GM11168 (cell line): ENCODE data around the gene TMEM132D.
"Not testable (repeated sequence)": the region's sequence is repeated elsewhere in the genome, so short reads cannot be mapped to it uniquely, and the experiment has no call there.

Source experiments
- in situ Hi-C: fragments of 300-500 bp; cut with MboI; formaldehyde crosslinking; loops from one replicate; pipeline ENCODE4 v1.12.0; 2022; ENCODE audit warnings: low sequenced_read_pairs; ENCODE audit not compliant: unreplicated experiment

Gene TMEM132D

DNA sequence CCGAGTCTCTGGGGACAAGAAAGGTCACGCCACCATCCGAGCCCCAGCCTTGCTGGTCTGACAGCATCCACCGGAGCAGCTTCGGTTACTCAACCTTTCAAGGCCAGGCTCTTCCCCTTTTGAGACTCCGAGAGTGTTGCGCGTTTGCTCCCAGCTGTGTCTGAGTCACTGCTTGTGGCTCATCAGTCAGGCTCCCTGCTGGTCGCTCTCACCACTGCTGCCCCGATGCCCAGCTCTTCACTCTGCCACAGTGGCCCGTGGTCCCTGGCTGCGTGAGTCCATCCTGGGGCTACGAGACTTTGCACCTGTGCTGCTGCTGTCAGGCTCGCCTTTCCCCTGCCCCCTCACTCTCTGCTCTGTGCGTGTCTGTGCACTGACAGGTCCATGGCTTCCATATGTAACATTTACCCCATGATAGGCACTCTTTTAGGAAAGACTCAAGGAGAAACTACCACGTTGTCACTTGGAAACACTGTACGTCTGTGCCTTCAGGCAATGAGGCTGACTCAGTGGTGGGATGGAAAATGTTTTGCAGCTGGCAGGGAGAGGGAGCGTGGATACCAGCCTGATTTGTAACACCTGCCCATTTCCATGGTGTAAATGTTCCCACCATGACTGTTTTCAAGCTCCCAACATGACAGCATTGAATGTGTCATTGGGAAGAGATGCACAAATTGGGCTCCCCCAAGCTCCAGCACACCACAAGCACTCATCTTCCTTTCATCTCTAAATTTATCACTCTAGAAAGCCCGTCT, 350.7 kb downstream of the TMEM132D start:
- in situ Hi-C loops = no loop called here

DNA sequence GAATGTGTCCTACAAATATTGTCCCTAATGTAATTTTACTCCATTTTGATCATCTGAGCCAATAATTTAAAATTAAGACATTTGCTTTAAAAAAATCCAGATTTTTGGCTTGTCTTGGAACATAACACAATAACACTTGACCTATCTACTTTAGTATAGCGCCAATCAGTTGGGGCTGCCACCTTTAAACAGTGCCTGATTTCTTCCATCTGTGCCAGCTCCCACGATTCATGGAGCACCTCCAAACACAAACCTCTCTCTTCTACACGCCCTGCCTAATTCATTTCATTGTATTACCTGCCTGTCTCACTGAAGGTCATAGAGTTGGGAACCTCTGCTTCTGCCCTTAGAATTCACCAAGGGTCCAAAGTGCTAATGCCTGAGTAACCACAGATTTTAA, 352.4 kb downstream of the TMEM132D start:
- in situ Hi-C loops = no loop called here

DNA sequence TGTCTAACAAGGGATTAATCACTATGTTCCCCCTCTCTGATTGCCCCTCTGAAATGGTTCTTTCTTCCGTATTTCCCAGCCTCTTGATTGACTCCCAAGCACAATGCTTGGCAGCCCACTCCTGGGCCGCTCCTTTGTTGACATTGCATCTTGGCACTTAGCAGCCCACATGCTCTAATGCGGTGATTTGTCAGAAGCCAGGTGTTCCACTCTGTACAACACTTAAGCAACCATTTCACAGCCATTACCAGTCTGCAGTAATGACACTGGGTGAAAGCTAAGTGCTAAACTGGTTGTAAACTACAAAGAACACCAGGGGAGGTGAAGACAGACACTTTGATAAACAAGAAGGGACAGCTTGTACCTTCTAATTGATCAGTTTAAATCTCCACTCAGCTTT, 353.5 kb downstream of the TMEM132D start:
- in situ Hi-C loops = no loop called here

DNA sequence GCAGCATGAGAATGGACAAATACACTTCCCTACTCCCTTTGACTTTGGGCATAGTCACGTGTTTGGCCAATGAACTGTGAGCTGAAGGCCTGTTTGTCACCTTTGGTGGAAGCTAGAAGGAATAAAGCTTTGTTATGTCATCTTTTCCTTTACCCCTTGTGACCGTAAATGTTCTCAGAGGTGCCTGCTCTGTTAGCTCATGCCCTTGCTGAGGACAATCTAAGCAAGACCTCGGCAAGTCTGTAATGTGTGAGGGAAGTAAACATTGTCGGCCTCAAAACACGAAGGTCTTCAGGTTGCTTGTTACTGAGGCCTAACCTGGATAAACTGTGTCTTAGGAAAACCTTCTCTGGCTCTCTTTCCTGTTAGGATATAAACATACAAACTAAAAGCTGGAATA, 354.2 kb downstream of the TMEM132D start:
- in situ Hi-C loops = no loop called here

DNA sequence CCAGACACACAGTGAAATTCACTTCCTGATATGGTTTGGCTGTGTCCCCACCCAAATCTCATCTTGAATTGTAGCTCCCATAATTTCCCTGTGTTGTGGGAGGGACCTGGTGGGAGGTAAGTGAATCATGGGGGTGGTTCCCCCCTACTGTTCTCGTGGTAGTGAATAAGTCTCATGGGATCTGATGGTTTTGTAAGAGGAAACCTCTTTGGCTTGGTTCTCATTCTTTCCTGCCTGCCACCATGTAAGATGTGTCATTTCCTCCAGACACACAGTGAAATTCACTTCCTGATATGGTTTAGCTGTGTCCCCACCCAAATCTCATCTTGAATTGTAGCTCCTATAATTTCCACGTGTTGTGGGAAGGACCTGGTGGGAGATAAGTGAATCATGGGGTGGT, 354.8 kb downstream of the TMEM132D start:
- in situ Hi-C loops = not testable (repeated sequence)

DNA sequence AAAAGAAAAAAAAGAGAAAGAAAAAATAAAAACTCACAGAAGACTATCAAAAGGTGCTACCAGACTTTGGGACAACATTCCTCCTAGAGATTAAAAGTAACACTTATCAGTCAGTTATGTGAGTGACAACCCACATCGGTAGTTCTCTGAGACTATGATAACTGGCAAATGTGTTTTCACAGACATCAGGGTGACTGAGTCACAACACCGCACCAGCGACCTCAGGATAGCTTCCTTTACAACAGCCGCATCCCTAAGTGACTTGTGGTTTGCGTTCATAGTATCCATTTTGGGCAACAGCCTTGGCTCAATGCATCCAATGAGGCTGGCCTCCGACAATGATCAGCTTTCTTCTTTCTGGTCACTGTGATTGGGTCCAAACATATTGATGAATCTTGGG, 359.1 kb downstream of the TMEM132D start:
- in situ Hi-C loops = no loop called here

DNA sequence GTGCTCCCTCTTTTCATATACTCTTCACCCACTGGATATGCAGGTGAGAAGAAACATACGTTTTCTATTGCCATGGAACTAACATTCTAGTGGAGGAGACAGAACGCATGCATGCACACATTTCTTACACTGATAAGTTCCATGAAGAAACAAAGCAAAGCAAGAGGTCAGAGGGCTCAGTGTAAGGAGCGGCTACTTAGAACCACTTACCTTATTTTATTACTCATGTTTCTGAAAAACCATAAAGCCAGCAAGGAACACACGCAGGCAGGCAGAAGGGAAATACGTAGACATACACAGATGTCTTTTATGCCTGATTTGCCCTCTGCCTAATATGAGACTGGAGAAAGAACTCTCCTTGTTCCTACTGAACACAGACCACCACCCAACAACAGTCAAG, 362.9 kb downstream of the TMEM132D start:
- in situ Hi-C loops = no loop called here

DNA sequence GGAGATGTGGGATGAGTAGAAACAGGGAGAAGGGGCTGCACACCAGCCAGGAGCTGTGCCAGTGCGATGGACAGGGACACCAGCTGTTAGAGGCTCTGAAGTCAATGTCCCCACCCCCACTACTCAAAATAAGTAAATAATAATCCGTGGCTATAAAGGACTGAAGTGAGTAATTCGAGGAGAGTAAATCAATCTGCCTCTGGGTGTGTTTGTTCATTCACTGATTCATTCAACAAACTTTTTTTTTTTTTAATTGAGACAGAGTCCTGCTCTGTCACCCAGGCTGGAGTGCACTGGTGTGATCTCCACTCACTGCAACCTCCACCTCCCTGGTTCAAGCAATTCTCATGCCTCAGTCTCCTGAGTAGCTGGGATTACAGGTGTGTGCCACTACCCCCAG, 363.6 kb downstream of the TMEM132D start:
- in situ Hi-C loops = no loop called here

DNA sequence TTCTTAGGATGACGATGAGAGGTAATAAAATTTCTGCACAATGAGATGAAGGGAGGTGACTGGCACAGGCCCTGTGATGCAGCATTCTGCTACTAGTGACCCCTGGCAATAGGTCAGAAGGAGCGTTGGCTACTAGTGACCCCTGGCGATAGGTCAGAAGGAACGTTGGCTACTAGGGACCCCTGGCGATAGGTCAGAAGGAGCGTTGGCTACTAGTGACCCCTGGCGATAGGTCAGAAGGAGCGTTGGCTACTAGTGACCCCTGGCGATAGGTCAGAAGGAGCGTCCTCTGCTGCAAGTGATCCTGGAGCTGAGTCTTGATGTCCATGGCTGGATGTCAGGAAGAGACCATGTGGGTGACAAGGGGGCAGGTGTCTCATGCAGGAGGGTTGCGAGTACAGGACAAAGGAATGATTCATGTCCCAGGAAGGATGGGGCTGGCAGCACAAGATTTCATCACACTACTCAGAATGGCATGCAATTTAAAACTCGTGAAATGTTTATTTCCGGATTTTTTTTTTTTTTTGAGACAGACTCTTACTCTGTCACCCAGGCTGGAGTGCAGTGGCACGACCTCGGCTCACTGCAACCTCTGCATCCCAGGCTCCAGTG, 365.0 kb downstream of the TMEM132D start:
- in situ Hi-C loops = not testable (repeated sequence)

DNA sequence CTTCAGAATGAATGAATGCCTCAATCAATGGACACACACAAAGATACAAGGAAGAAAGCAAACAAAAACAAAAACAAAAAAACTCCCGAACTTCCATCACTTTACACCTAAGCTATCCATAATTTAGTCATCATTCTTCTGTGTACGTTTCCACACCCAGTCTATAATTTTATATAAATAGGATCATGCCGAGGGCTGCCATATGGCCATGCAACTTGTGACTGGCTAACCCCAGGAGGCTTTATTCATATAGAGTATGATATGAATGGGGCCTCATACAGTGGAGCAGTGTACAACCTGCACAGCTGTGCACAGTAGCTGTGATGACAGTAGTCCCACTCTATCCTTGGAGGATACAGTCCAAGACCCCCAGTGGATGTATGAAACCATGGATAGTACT, 365.7 kb downstream of the TMEM132D start:
- in situ Hi-C loops = no loop called here

DNA sequence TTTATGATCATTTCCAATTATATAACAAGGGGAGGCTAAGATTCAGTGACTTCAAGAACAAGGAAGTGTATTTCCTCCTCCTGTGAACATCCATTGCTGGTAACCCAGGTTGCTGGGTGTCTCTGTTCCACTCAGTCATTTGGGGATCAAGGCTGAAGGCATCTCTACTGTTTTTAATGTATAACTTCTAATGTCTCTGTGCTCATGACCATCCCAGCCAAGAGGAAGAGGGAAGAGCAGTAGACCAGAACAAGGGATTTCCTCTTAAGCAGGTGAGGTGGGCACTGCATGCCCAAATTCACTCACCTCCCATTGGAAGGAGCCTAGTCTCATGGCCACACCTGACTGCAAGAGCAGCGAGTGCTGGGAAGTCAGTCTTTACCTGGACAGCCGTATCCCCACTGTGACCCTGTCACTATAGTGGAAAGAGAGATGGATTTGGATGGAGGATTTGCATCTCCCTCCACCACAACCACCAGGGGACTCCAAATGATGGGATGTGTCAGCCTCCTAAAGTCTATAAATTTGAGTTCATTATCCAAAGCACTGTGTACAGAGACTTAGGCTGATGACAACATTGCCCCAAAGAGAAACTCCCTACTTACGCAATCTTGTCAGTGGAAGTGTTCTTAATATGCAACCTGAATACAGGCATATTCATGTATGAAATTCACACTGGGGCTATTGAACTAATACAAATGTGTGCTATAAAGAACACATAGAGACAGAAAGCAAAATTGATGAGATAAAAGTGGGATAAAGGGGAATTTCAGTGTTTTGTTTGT, 368.7 kb downstream of the TMEM132D start:
- in situ Hi-C loops = no loop called here

DNA sequence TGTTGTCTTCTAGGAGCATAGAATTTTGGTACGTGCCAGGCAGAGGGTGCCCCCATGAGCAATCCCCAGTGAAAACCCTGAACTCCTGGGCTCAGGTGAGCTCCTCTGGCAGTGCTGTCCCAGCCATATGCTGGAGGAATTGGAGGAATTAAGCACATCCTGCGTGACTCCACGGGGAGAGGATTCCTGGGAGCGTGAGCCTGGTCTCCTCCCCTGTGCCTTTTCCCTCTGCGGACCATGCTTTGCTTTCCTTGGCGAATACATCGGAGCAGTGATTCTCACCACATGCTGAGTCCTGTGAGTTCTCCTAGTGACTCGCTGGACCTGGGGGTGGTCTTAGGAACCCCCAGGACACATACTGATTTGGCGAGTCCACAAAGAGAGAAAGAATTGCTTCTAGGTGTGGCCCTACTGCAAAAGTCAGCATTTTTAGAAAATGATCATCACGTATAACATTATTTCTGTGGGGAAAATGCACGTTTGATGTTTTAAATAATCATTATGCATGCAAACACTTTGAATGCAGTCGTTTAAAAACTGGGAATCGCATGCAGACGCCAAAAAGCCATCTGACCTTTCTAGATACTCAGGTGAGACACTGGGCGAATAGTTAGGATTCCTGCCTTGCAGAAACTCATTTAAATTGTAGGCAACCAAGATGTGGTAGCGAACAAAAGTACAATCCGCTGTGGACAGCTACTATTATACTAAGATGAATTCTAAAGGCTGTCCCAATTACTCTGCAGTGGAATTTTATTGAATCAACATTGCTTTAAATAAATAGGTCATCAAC, 370.9 kb downstream of the TMEM132D start:
- in situ Hi-C loops = no loop called here

DNA sequence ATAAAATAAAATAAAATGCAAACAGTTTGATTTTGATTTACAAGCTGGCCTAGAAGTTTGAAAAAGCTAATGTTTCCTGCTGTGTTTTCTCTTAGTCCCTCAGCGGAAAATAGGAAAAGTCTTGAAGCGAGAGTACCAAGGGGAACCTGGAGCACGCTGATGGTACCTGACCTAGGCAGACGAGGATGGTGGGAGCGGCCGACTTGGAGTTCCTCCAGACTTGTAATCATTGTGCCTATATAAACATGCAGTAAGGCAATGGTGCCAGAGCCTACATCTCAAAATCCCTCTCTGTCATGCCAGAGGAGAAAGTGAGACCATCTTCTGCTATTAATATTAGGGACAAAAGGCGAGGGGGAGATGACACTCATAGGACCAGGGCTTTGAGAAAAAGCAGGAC, 371.7 kb downstream of the TMEM132D start:
- in situ Hi-C loops = no loop called here

DNA sequence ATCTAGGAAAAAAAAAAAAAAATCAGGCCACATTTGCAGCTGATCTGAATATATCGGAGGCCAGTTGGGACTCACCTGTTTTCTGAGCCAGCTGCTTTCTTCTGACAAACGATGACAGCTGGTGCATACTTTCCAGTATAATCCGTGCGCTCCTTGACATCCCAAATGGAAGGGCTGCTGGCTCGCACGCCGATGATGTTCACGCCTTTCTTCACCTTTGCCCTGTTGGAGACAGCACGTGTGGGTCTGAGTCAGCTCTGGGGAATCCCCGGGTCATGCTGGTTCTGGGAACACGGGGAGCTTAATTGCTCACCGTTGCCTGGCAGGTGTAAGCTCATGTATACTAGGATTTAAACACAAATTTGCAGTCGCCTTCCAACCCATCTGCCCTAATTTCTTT, 372.8 kb downstream of the TMEM132D start:
- in situ Hi-C loops = no loop called here

DNA sequence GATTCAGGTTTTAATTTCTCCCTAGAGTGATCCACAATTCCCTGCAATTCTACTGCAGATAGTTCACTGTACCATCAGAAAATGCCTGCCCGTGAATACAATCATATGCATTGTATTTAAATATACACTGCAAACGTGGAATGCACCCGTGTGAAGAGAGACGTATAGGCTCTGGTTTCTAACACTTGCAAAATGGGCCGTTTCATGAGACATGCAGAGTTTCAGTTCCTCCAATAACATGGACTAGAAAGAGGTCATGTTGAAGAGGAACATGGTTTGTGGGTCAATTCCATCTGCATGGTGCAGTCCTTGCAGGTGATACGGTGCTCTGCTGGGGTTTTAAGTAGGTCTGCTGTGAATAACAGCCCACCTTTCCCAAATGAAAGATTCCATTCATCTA, 373.3 kb downstream of the TMEM132D start:
- in situ Hi-C loops = no loop called here

DNA sequence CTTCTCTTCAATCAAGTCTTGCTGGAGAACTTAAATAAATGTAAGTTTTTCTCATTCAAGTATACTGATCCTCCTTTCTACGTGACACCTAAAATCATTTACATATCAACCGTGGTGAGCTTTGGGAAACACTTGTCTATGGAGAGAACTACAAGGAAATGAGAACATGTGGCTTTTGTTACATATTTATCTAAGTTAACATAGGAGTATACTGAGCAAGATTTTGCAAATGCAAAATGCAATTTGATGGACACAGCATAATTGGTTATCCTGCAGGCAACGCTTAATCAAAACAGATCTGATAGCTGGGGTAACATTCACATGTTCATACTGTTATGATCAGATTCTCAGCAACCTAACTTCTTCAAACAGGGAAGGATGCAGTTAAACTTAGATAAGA, 376.3 kb downstream of the TMEM132D start:
- in situ Hi-C loops = no loop called here

DNA sequence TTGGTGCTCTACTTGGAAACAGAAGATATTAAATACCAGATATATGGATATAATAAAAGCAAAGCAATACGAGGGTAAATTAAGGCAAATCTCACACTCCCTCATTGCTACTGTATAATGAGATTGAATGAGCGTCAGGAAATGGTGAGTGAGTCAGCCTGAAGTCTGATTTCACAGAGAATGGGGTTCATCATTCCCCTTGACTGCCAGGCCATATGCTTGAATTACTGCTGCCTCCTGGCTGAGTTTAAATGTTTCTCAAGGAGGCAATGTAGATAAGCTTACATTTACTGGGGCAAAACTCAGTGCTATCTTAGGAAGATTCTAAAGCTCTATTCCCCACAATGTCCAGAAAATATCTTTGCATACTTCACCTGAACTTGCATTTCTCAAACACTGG, 380.2 kb downstream of the TMEM132D start:
- in situ Hi-C loops = no loop called here

DNA sequence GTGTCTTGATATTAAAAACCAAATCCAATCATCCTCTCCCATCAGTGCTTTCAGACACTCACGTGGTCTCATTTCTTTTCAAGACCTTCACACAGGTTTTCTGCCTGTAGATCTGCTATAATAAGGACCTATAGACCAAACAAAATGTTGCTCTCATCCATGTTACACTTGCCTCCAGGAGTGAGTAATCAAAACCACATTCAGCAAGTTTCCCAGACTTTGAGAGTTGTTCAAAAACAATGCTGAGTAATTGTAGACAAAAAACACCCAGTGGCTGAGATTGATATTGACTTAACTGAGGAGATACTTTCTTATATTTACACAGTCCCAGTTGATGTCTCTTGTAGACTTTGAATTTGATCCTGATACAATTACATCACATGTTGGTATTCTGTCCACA, 383.1 kb downstream of the TMEM132D start:
- in situ Hi-C loops = no loop called here

DNA sequence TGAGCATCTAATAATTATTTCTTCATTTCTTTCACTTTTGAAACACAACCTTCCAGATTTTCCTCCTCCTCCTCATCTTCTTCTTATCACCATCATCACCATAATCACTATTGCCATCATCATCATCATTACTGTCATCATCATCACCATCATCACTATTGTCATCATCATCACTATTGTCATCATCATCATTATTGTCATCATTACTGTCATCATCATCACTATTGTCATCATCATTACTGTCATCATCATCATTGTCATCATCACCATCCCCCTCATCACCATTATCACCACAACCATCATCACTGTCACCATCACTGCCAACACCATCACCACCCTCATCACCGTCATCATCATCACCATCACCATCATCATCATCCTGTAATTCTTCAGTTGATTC, 400.0 kb downstream of the TMEM132D start:
- in situ Hi-C loops = no loop called here

DNA sequence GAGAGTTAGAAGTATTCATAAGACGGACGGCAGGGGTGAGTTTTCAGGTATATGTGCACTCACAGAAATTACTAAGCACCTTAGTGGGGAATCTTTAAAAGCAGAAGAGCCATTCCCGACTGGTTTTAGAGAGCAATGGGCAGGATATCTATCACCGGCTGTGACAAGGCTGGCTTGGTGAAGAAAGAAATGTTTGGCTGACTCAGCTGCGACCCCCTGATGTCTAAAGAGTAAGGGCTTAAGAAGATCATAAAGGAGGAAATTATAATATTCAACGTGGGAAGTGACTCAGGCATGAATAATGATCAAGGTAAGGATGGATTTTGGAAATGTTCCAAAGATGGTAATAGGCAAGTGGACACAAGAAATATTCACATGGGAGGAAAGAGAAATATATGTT, 407.6 kb downstream of the TMEM132D start:
- in situ Hi-C loops = no loop called here

DNA sequence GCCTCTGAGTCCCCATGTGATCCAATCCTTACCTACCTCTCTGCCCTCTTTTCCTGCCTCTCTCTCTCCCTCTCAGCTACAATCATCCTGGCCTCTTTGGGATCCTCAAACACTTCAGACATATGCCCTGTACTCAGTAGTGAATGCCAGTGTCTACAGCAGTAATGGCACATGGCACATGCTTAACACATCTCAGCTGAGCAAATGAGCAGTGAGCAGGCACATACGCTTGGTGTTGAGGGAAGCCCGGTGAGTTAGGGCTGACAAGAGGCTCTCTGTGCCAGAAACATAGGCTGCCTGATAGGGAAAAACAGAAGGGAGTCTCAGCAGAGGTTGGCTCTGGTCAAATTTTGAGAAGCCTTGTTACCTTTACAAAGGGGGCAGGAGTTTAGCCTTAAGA, 409.1 kb downstream of the TMEM132D start:
- in situ Hi-C loops = no loop called here
